Measurements from ENCODE around the gene ST7. TPM values are rescaled to one million over a fixed set of nuclear protein-coding genes. Genes with fewer than 3 reads are reported as not detected.

The ST7 gene
- total RNA-seq, 1 experiment from 2014 or later = 12.9 TPM

DNA sequence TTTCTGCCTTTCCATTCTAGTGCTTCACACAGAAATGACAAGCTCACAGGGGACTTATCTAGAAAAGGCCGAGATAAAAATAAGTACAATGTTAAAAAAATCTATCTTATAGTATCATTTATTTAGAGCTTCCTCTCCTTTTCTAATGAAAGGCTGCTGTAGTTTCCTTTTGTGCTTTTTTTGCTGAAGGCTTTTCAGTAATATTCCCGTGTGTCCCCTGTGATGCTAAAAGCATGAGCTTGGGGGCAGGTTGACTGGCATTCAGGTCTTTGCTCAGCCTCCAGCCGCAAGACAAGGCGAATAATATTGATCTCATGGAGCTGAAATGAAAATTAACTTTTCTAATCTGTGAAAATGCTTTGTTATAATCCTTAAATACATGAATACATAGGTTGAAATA, 143.0 kb downstream of the ST7 start:
- Histone ChIP-seq H2BK20ac (ENCODE audit: low read depth, low read length, poor library complexity, severe bottlenecking) (no peak overlapping the region), H3K27me3 (ENCODE audit: insufficient read depth, low read length) (no peaks in the 10 kb centered on the region), H2BK5ac (ENCODE audit: insufficient read length, low read length) (no peak overlapping the region), H2AFZ (ENCODE audit: low read length) (no peak overlapping the region), H3K14ac (ENCODE audit: insufficient read depth, low read length) (no peak overlapping the region), H4K20me1 (ENCODE audit: control insufficient read depth, insufficient read depth, insufficient read length) (no peaks in the 10 kb centered on the region), H3K9me3 (ENCODE audit: control insufficient read depth, low read depth, low read length) (no peaks in the 10 kb centered on the region), H3K56ac (ENCODE audit: insufficient read length, low read depth, low read length) (no peak overlapping the region), H3T11ph (ENCODE audit: low read length) (no peak overlapping the region), H2BK12ac (ENCODE audit: insufficient read length, low read depth, low read length) (no peak overlapping the region), H4K8ac (replicated peaks; ENCODE audit: insufficient read length, low read depth, low read length) (no peak overlapping the region), H2AK5ac (ENCODE audit: insufficient read length, low read length) (no peak overlapping the region), H3K9ac (ENCODE audit: extremely low read depth, insufficient read length, low read length) (no peak overlapping the region), H3K23me2 (ENCODE audit: insufficient read length, low read depth, low read length, poor library complexity, severe bottlenecking) (no peaks in the 10 kb centered on the region), H4K91ac (ENCODE audit: insufficient read length, low read depth, low read length) (no peak overlapping the region), H2BK15ac (ENCODE audit: low read depth, low read length) (no peak overlapping the region), H3K79me2 (ENCODE audit: insufficient read depth, low read length) (no peaks in the 10 kb centered on the region), H3K4me1 (ENCODE audit: insufficient read depth, low read length) (no peaks in the 10 kb centered on the region), H3K4ac (ENCODE audit: low read depth, low read length) (no peak overlapping the region), H3K27ac (ENCODE audit: insufficient read length, low read depth, low read length) (no peak overlapping the region), H2BK120ac (ENCODE audit: low read depth, low read length, poor library complexity, severe bottlenecking) (no peak overlapping the region), H3K79me1 (ENCODE audit: insufficient read depth, low read depth, low read length, poor library complexity, severe bottlenecking) (no peaks in the 10 kb centered on the region), H3K18ac (ENCODE audit: insufficient read length, low read depth, low read length) (no peak overlapping the region), H3K23ac (ENCODE audit: insufficient read length, low read depth, low read length) (no peak overlapping the region), H3K4me2 (ENCODE audit: insufficient read depth, insufficient read length, low read length) (no peak overlapping the region), H4K5ac (ENCODE audit: insufficient read length, low read depth, low read length) (no peak overlapping the region)
- DNase-seq = no peak
- Mint-ChIP-seq H3K27ac (peak overlapping the region in 1 of 3 experiments; percentile 87; a peak in 2 of 7 replicates), H3K27me3 (ENCODE audit: low read depth) (no peaks in the 10 kb centered on the region), H3K36me3 (ENCODE audit: insufficient read depth in 1 of 3, low read depth in 3 of 3) (no peaks in the 10 kb centered on the region), H3K9me3 (no peaks in the 10 kb centered on the region), H3K4me3 (no peak overlapping the region), H3K4me1 (no peaks in the 10 kb centered on the region)
- TF ChIP-seq, protein P1, sequence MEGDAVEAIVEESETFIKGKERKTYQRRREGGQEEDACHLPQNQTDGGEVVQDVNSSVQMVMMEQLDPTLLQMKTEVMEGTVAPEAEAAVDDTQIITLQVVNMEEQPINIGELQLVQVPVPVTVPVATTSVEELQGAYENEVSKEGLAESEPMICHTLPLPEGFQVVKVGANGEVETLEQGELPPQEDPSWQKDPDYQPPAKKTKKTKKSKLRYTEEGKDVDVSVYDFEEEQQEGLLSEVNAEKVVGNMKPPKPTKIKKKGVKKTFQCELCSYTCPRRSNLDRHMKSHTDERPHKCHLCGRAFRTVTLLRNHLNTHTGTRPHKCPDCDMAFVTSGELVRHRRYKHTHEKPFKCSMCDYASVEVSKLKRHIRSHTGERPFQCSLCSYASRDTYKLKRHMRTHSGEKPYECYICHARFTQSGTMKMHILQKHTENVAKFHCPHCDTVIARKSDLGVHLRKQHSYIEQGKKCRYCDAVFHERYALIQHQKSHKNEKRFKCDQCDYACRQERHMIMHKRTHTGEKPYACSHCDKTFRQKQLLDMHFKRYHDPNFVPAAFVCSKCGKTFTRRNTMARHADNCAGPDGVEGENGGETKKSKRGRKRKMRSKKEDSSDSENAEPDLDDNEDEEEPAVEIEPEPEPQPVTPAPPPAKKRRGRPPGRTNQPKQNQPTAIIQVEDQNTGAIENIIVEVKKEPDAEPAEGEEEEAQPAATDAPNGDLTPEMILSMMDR (conservative IDR thresholded peaks at IDR 0.05) = no peak
- WGBS (ENCODE audit: extremely low coverage, insufficient read length, low lambda C conversion rate) = no CpG with 5 or more reads among the region's 4 CpGs
